A549 (cell line): ENCODE measurements around the gene FILIP1L.

ENCODE experiments used
- BCL3 ChIP-seq: fragments of >200 bp; sonication (Bioruptor Twin); formaldehyde crosslinking; IDR thresholded peaks from 3 replicates; pipeline ENCODE4 v1.6.1; 2016
- BHLHE40 ChIP-seq: IDR thresholded peaks from 2 replicates; pipeline ENCODE4 v1.6.1; 2012; ENCODE audit warnings: low read depth, low read length, inconsistent platforms
- CEBPB ChIP-seq, 2 experiments: fragments of >200 bp in 1 of 2; sonication (Bioruptor Twin) in 1 of 2; formaldehyde crosslinking in 1 of 2; IDR thresholded peaks; 2 replicates each; pipeline ENCODE4 v1.6.1; 2012 to 2016
- CHD4 ChIP-seq: fragments of 200-600 bp; sonication (generic); IDR thresholded peaks from 2 replicates; pipeline ENCODE4 v1.6.1; 2016; ENCODE audit warnings: antibody characterized with exemption, mild to moderate bottlenecking, borderline replicate concordance
- CTCF ChIP-seq: fragments of >200 bp; sonication (Bioruptor Twin); formaldehyde crosslinking; IDR thresholded peaks from 3 replicates; pipeline ENCODE4 v1.5.1; 2016
- EP300 ChIP-seq, 2 experiments: fragments of >200 bp; sonication (Bioruptor Twin); formaldehyde crosslinking; IDR thresholded peaks; 2 replicates in 1 of 2; 3 replicates in 1 of 2; pipeline ENCODE4 v1.6.1; 2016 to 2017
- PBX3 ChIP-seq: IDR thresholded peaks from 2 replicates; pipeline ENCODE4 v1.6.1; 2012
- POLR2A ChIP-seq: IDR thresholded peaks from 2 replicates; pipeline ENCODE4 v1.6.1; 2012; ENCODE audit warnings: mild to moderate bottlenecking, low read length
- RFX5 ChIP-seq: fragments of 450-650 bp; IDR thresholded peaks from 2 replicates; pipeline ENCODE4 v1.7.1; 2014; ENCODE audit warnings: antibody characterized with exemption, mild to moderate bottlenecking, moderate library complexity
- TP53 ChIP-seq: fragments of 250-450 bp; sonication (Bioruptor Pico); IDR thresholded peaks from 2 replicates; pipeline ENCODE4 v1.5.0; 2021; ENCODE audit warnings: mild to moderate bottlenecking, moderate library complexity

- TF ChIP-seq CTCF (no peak), EP300 (IDR thresholded peaks at IDR 0.05) (no peak), POLR2A (no peak), BCL3 (no peak), CEBPB (IDR thresholded peaks at IDR 0.05) (no peak), TP53 (no peak), CHD4 (no peak), RFX5 (no peak), PBX3 (no peak), BHLHE40 (no peak)
Measured at GRCh38 chr3:100107221-100107814, 7.0 kb downstream of the FILIP1L start.
